WERI-Rb-1 (cell line): ENCODE measurements around the gene SPTSSB.

Experiments used
- DNase-seq: peaks from one replicate; pipeline ENCODE4 v3.0.0-alpha.2; 2020
- H3K27ac ChIP-seq: fragments of 250-450 bp; sonication (Bioruptor Pico); 2 replicates; pipeline ENCODE4 v1.5.1; 2020; ENCODE audit warnings: mild to moderate bottlenecking, moderate library complexity
- H3K27me3 ChIP-seq: fragments of 250-450 bp; sonication (Bioruptor Pico); 2 replicates; pipeline ENCODE4 v1.5.1; 2021; ENCODE audit warnings: mild to moderate bottlenecking, low read depth, moderate library complexity; ENCODE audit not compliant: insufficient read depth, severe bottlenecking
- H3K36me3 ChIP-seq: fragments of 250-450 bp; sonication (Bioruptor Pico); 2 replicates; pipeline ENCODE4 v1.5.1; 2020; ENCODE audit warnings: mild to moderate bottlenecking, moderate library complexity
- H3K4me3 ChIP-seq: 2 replicates; pipeline ENCODE4 v1.5.1; 2011; ENCODE audit warnings: low read depth, mild to moderate bottlenecking, control low read depth, low read length
- H3K9me3 ChIP-seq: fragments of 250-450 bp; sonication (Bioruptor Pico); 2 replicates; pipeline ENCODE4 v1.5.1; 2021; ENCODE audit warnings: mild to moderate bottlenecking, moderate library complexity; ENCODE audit not compliant: severe bottlenecking
- CTCF ChIP-seq: IDR thresholded peaks from 2 replicates; pipeline ENCODE4 v1.5.1; 2011; ENCODE audit warnings: low read depth, mild to moderate bottlenecking, control low read depth, inconsistent platforms, low read length

The SPTSSB gene

GRCh38 chr3:161400650-161401049 lies 29.3 kb upstream of the SPTSSB start:
- Histone ChIP-seq H3K27me3 (no peaks in the 10 kb centered on the region), H3K9me3 (no peaks in the 10 kb centered on the region), H3K27ac (no peak overlapping the region), H3K4me3 (no peak overlapping the region), H3K36me3 (no peaks in the 10 kb centered on the region)
- no peak for TF ChIP-seq CTCF
- DNase-seq, result no peak

GRCh38 chr3:161395115-161396012 lies 24.0 kb upstream of the SPTSSB start:
- no peaks in the 10 kb centered on the region for H3K36me3 ChIP-seq
- TF ChIP-seq CTCF, result no peak
- H3K27ac ChIP-seq, result no peak overlapping the region

GRCh38 chr3:161393803-161394202 lies 22.5 kb upstream of the SPTSSB start:
- H3K27me3 ChIP-seq, result no peaks in the 10 kb centered on the region
- no peaks in the 10 kb centered on the region for H3K36me3 ChIP-seq
- peaks cover 3% of the 10 kb centered on the region for H3K9me3 ChIP-seq
- no peak for TF ChIP-seq CTCF
- DNase-seq, result no peak
- H3K27ac ChIP-seq, result no peak overlapping the region
- no peak overlapping the region for H3K4me3 ChIP-seq

More at GRCh38 chr3:161395115-161396012, 24.0 kb upstream of the SPTSSB start:
- H3K27me3 ChIP-seq, result no peaks in the 10 kb centered on the region
- no peak for DNase-seq
- no peaks in the 10 kb centered on the region for H3K9me3 ChIP-seq
- H3K4me3 ChIP-seq, result no peak overlapping the region

- DNase-seq, result no peak
- Histone ChIP-seq H3K36me3 (no peaks in the 10 kb centered on the region), H3K9me3 (peaks cover 3% of the 10 kb centered on the region), H3K27ac (no peak overlapping the region), H3K4me3 (no peak overlapping the region), H3K27me3 (no peaks in the 10 kb centered on the region)
- no peak for TF ChIP-seq CTCF
Observed at GRCh38 chr3:161393310-161393709, 22.0 kb upstream of the SPTSSB start.

GRCh38 chr3:161392853-161393252 lies 21.5 kb upstream of the SPTSSB start:
- no peak for DNase-seq
- H3K27ac ChIP-seq, result no peak overlapping the region

More at GRCh38 chr3:161392853-161393252, 21.5 kb upstream of the SPTSSB start:
- Histone ChIP-seq H3K36me3 (no peaks in the 10 kb centered on the region), H3K9me3 (peaks cover 3% of the 10 kb centered on the region), H3K27me3 (no peaks in the 10 kb centered on the region), H3K4me3 (no peak overlapping the region)
- TF ChIP-seq CTCF, result no peak
